K562 (cell line): ENCODE data around the gene WDR44. TPM values are rescaled to one million over a fixed set of nuclear protein-coding genes. Genes with fewer than 3 reads are reported as not detected.
A peak's percentile ranks its signal among the peaks of the same experiment; 100 is the strongest.

Source experiments
- ARID4B ChIP-seq: sonication (generic); formaldehyde crosslinking; IDR thresholded peaks from 2 replicates; pipeline ENCODE4 v1.8.0; 2022; ENCODE audit warnings: mild to moderate bottlenecking, missing genetic modification reagents
- ATF4 ChIP-seq: fragments of 450-650 bp; formaldehyde crosslinking; IDR thresholded peaks from 2 replicates; pipeline ENCODE4 v1.4.0; 2022; ENCODE audit warnings: mild to moderate bottlenecking, moderate library complexity
- CLOCK ChIP-seq: fragments of 250-450 bp; sonication (Bioruptor Pico); IDR thresholded peaks from 2 replicates; pipeline ENCODE4 v1.4.0; 2020; ENCODE audit warnings: mild to moderate bottlenecking, moderate library complexity, borderline replicate concordance
- COPS2 ChIP-seq: fragments of 450-650 bp; conservative IDR thresholded peaks from 2 replicates; pipeline ENCODE4 v1.6.1; 2016; ENCODE audit warnings: mild to moderate bottlenecking, moderate library complexity
- PRDM10 ChIP-seq: fragments of 450-650 bp; IDR thresholded peaks from 2 replicates; pipeline ENCODE4 v1.6.1; 2018; ENCODE audit not compliant: partially characterized antibody
- TCF3 ChIP-seq: sonication (generic); formaldehyde crosslinking; IDR thresholded peaks from 2 replicates; pipeline ENCODE4 v1.4.0; 2020; ENCODE audit warnings: mild to moderate bottlenecking, missing genetic modification reagents
- TFAP4 ChIP-seq: sonication (generic); formaldehyde crosslinking; IDR thresholded peaks from 2 replicates; pipeline ENCODE4 v1.8.0; 2022; ENCODE audit warnings: missing genetic modification reagents, mild to moderate bottlenecking, moderate library complexity, borderline replicate concordance
- USF1 ChIP-seq: sonication (generic); formaldehyde crosslinking; IDR thresholded peaks from 2 replicates; pipeline ENCODE4 v1.9.0; 2022; ENCODE audit warnings: mild to moderate bottlenecking, missing genetic modification reagents
- ZC3H4 ChIP-seq: sonication (generic); formaldehyde crosslinking; IDR thresholded peaks from 2 replicates; pipeline ENCODE4 v1.9.0; 2021; ENCODE audit warnings: missing genetic modification reagents, borderline replicate concordance
- ZFX ChIP-seq: sonication (generic); formaldehyde crosslinking; IDR thresholded peaks from 2 replicates; pipeline ENCODE4 v1.8.0; 2022; ENCODE audit warnings: mild to moderate bottlenecking, missing genetic modification reagents, moderate library complexity
- ZNF644 ChIP-seq: fragments of 200-800 bp; sonication (Bioruptor generic); IDR thresholded peaks from 2 replicates; pipeline ENCODE4 v1.6.1; 2016; ENCODE audit warnings: low read depth, missing genetic modification characterization, missing compliant biosample characterization
- ZNF778 ChIP-seq: fragments of 450-650 bp; formaldehyde crosslinking; IDR thresholded peaks from 2 replicates; pipeline ENCODE4 v1.4.0; 2020; ENCODE audit warnings: mild to moderate bottlenecking, moderate library complexity
- polyA plus RNA-seq, 8 experiments: library from polyadenylated mRNA; depleted of rRNA in 4 of 8; stranded (reverse) in 5 of 8; unstranded in 3 of 8; fragments of >200 nt; fragmentation: Nextera tagmentation in 2 of 8; fragmentation: Illumina TruSeq in 1 of 8; extraction: Ambion mirVana in 2 of 8; extraction: Trizol in 1 of 8; gene quantifications; 2 replicates each; pipeline versions ENCODE4 v1.2.1 to v1.2.3, GENCODE V29; 2011 to 2014; ENCODE audit warnings: inconsistent platforms in 1 of 8, missing spikeins in 1 of 8
- total RNA-seq, 7 experiments: library from RNA; depleted of rRNA in 6 of 7; stranded (reverse); fragments of >200 nt in 6 of 7; fragmentation: Illumina TruSeq in 2 of 7; extraction: Trizol in 2 of 7; gene quantifications; 2 replicates each; pipeline versions ENCODE4 v1.2.1 to v1.2.3, GENCODE V29; 2011 to 2021; ENCODE audit warnings: low replicate concordance in 1 of 7

Gene WDR44
- total and polyA plus RNA-seq, 9 of the 15 experiments (the other 6 are each of a cell fraction or from before 2014, with no cell fraction given) = 5.6 to 20.0 (median 14.6) TPM

GRCh38 chrX:118495958-118496762 is 150.3 kb downstream of the WDR44 start (continued):
- peak; percentile 44 for TF ChIP-seq PRDM10
- TF ChIP-seq CLOCK (CRISPR knock-in tag) = no peak
- TF ChIP-seq ZFX (CRISPR knock-in tag) = peak; percentile 63
- TF ChIP-seq ZNF778 = no peak
- TF ChIP-seq USF1 (CRISPR knock-in tag) = no peak
- TF ChIP-seq TCF3 (CRISPR knock-in tag) = no peak
- TF ChIP-seq ATF4 (CRISPR knock-in tag) = no peak
- TF ChIP-seq ZC3H4 (CRISPR knock-in tag) = peak; percentile 32; the same call in 1 of the 2 replicates
- TF ChIP-seq ZNF644 = no peak
- TF ChIP-seq COPS2 = no peak
- 0 out of 2 replicates have a peak, but pooled peaks have one; percentile 16 for TF ChIP-seq TFAP4
- TF ChIP-seq ARID4B = 0 out of 2 replicates have a peak, but pooled peaks have one; percentile 5
